Mesothelial cell of epicardium (in vitro differentiated cells): ENCODE measurements around the gene IQGAP2. TPM values are rescaled to one million over a fixed set of nuclear protein-coding genes. Genes with fewer than 3 reads are reported as not detected.

Experiments
- DNase-seq, 2 experiments: peaks; one replicate each; pipeline ENCODE4 v3.0.0; 2021; ENCODE audit warnings: low spot score in 2 of 2; ENCODE audit not compliant: unreplicated experiment in 2 of 2
- H3K27ac Mint-ChIP-seq: 2 replicates; pipeline ENCODE4 v1.8.0; 2021; ENCODE audit warnings: mixed read lengths
- H3K27me3 Mint-ChIP-seq: 2 replicates; pipeline ENCODE4 v1.8.0; 2021; ENCODE audit warnings: low read depth, mixed read lengths
- H3K36me3 Mint-ChIP-seq: 2 replicates; pipeline ENCODE4 v1.8.0; 2021; ENCODE audit warnings: mixed read lengths
- H3K4me1 Mint-ChIP-seq: 2 replicates; pipeline ENCODE4 v1.8.0; 2021; ENCODE audit warnings: mixed read lengths
- H3K4me3 Mint-ChIP-seq: 2 replicates; pipeline ENCODE4 v1.8.0; 2021; ENCODE audit warnings: mild to moderate bottlenecking, moderate library complexity, mixed read lengths
- H3K9me3 Mint-ChIP-seq: 2 replicates; pipeline ENCODE4 v1.8.0; 2021; ENCODE audit warnings: mixed read lengths
- total RNA-seq: library from RNA; stranded (reverse); gene quantifications from 3 replicates; pipeline ENCODE4 v1.2.1, GENCODE V29; 2021
- TF ChIP-seq, protein P1 (sequence below): fragments of 200-600 bp; sonication (generic); IDR thresholded peaks from one replicate; pipeline ENCODE4 v1.5.0; 2021; ENCODE audit warnings: antibody characterized with exemption; ENCODE audit not compliant: unreplicated experiment

The IQGAP2 gene
- total RNA-seq, 1 donor from 2014 or later, result 13.9 TPM

DNA sequence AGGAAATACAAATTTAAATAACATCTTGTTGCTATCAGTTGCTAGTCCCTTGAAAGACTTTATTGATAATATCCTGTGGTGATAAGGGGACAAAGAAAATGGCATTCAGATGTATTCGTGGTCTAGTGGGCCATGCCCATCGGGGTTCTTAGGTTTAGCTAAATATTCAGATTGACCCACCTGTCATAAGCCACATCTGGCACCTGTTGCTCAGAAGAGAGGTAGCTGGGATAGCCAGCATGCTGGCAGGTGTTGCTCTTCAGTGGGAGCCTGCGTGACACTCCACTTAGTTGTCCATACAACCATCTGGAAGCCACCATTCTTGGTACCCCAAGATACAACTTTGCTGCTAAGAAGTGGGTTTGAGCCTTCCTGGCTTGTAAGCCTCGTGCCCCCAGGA lies 183.4 kb downstream of the IQGAP2 start:
- H3K4me3 Mint-ChIP-seq, result no peak overlapping the region
- no peak overlapping the region for H3K27ac Mint-ChIP-seq
- H3K27me3 Mint-ChIP-seq, result no peaks in the 10 kb centered on the region
- TF ChIP-seq, protein P1, sequence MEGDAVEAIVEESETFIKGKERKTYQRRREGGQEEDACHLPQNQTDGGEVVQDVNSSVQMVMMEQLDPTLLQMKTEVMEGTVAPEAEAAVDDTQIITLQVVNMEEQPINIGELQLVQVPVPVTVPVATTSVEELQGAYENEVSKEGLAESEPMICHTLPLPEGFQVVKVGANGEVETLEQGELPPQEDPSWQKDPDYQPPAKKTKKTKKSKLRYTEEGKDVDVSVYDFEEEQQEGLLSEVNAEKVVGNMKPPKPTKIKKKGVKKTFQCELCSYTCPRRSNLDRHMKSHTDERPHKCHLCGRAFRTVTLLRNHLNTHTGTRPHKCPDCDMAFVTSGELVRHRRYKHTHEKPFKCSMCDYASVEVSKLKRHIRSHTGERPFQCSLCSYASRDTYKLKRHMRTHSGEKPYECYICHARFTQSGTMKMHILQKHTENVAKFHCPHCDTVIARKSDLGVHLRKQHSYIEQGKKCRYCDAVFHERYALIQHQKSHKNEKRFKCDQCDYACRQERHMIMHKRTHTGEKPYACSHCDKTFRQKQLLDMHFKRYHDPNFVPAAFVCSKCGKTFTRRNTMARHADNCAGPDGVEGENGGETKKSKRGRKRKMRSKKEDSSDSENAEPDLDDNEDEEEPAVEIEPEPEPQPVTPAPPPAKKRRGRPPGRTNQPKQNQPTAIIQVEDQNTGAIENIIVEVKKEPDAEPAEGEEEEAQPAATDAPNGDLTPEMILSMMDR, result no peak
- no peak for DNase-seq
- H3K9me3 Mint-ChIP-seq, result no peaks in the 10 kb centered on the region
- peaks cover 14% of the 10 kb centered on the region for H3K4me1 Mint-ChIP-seq
- H3K36me3 Mint-ChIP-seq, result no peaks in the 10 kb centered on the region

DNA sequence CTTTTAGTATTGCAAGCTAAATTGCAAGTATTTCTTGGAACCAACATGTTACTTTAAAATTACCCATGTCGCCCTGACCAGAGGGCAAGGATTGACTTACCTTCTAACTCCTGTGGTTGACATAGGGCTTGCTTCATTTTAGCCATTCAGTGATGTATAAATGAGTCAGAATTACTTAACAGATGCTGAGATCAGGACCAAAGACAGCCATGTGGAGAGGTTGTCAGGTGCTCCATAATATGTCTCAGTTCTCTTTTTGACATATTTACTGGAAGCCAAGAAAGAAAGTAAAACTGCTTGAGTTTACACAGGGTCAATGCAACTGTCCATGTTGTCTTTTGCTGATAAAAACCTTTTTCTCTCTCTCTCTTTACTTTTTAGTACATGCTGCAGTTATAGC lies 186.9 kb downstream of the IQGAP2 start:
- no peaks in the 10 kb centered on the region for H3K36me3 Mint-ChIP-seq
- H3K27me3 Mint-ChIP-seq, result no peaks in the 10 kb centered on the region
- peaks cover 4% of the 10 kb centered on the region for H3K4me1 Mint-ChIP-seq
- TF ChIP-seq, protein P1, result no peak
- no peak overlapping the region for H3K4me3 Mint-ChIP-seq
- H3K9me3 Mint-ChIP-seq, result no peaks in the 10 kb centered on the region
- no peak overlapping the region for H3K27ac Mint-ChIP-seq
- no peak for DNase-seq

DNA sequence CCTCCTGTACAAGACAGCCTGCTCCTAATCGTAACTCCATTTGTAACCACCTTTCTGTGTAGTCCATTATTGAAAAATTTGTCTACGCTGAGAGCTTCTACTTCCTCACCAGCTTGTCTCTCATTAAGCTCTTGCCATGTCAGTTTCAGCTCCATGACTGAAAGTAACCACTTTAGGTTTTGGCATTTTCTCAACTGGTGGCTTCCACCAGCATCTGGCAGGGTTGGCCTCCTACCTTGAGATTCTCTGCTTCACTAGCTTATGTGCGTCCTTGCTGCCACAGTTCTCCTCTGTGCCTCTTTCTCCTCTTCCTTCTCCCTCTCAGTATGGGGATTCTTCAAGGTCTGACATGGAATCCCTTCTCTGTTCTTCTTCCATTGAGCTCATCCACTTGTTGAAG lies 188.3 kb downstream of the IQGAP2 start:
- TF ChIP-seq, protein P1, result no peak
- H3K9me3 Mint-ChIP-seq, result no peaks in the 10 kb centered on the region
- H3K4me3 Mint-ChIP-seq, result no peak overlapping the region
- H3K27ac Mint-ChIP-seq, result no peak overlapping the region
- H3K27me3 Mint-ChIP-seq, result no peaks in the 10 kb centered on the region
- no peaks in the 10 kb centered on the region for H3K4me1 Mint-ChIP-seq
- no peaks in the 10 kb centered on the region for H3K36me3 Mint-ChIP-seq
- no peak for DNase-seq

DNA sequence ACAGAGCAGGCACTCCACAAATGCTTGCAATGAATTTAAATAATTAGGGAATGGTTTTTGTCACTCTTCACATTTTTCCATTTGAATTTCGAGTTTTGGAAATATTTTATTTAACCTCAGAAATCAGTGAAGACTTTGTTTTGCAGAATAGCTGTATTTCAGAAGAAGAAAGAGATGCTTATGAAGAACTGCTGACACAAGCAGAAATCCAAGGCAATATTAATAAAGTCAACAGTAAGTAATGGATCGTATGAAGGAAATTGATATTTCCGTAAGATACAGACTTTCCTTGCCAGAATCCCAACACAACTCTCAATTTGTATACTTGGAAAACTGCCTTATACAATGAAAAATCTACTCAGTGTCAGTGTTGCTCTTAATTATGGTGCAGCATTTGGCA lies 189.6 kb downstream of the IQGAP2 start:
- TF ChIP-seq, protein P1, result no peak
- no peak overlapping the region for H3K27ac Mint-ChIP-seq
- H3K27me3 Mint-ChIP-seq, result no peaks in the 10 kb centered on the region
- DNase-seq, result no peak
- H3K4me3 Mint-ChIP-seq, result no peak overlapping the region
- no peaks in the 10 kb centered on the region for H3K4me1 Mint-ChIP-seq
- H3K36me3 Mint-ChIP-seq, result no peaks in the 10 kb centered on the region
- H3K9me3 Mint-ChIP-seq, result no peaks in the 10 kb centered on the region

DNA sequence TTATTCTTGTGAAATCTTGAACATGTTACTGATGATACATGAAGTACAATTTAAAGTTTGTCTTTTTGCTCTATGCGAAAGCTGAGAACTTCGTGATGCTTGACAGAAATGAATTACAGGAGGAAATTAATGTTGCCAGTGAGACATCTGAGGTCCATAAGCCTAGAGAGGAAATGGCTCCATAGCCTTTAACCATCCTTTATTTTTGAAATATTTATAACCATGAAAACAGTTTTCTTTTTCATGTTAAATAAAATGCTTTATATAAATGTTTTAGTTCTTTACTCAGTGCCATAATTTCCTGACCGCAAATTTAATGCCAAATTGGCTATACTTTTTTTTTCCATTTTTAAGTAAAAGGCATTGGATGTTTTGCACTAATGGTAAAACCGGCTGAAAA lies 191.0 kb downstream of the IQGAP2 start:
- Mint-ChIP-seq H3K4me1 (no peaks in the 10 kb centered on the region), H3K27ac (no peak overlapping the region)

More for the DNA sequence above, 191.0 kb downstream of the IQGAP2 start:
- Mint-ChIP-seq H3K9me3 (no peaks in the 10 kb centered on the region), H3K36me3 (no peaks in the 10 kb centered on the region), H3K4me3 (no peak overlapping the region), H3K27me3 (no peaks in the 10 kb centered on the region)
- DNase-seq, result no peak
- TF ChIP-seq, protein P1, result no peak
